SW480 (cell line): ENCODE measurements around the gene MPPED1.
A peak's percentile ranks its signal among the peaks of the same experiment; 100 is the strongest.

Experiments used
- DNase-seq: peaks from one replicate; pipeline ENCODE4 v3.0.0-alpha.2; 2016; ENCODE audit warnings: low spot score

The MPPED1 gene, protein sequence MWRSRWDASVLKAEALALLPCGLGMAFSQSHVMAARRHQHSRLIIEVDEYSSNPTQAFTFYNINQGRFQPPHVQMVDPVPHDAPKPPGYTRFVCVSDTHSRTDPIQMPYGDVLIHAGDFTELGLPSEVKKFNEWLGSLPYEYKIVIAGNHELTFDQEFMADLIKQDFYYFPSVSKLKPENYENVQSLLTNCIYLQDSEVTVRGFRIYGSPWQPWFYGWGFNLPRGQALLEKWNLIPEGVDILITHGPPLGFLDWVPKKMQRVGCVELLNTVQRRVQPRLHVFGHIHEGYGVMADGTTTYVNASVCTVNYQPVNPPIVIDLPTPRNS

DNA sequence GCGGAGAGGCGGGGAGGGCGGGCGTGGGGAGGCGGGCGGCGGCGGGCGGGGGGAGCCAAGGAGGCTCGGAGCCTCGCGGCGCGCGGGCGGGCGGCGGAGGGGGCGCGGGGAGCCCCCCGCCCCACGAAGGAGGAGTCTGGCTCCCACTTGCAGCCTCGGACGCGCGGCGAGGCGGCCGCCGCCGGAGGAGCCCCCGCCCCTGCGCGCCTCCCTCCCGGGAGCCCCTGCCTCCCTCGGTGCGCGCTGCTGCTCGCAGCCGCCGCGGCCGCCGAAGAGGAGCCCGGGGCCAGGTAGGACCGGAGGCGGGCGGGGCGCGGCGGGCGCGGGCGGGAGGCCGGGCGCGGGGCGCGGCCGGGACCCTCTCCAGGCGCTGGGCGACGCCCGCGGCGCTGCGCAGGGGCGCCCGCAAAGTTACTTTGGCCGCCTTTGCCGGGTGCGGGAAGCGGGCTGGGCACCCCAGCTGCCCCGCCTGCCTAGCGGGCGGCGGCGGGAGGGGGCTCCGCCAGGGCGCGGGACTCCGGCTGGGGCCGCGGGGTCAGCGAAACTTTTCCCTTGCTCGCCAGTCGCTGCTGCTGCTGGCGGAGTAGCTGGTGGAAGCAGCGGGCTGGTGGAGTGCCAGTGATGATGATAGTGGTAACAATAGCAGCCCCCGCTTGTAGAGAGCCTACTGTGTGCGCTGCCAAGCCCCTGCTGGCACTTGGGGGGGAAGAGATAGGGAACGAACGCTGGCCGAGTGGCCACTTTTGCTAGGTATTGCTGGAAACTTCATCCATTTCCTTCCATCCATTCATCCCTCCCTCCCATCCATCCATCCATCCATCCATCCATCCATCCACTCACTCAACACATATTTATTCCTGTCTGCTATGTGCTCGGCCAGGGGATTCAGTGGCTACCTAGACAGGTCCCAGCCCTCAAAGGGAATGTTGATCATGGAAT is at the start of gene MPPED1:
Gene MPPED1, plus strand, starts transcription at position 146 of the 939 bp plus-strand sequence. CDS start 12,972 bp downstream, outside the sequence.
- no peak for DNase-seq

DNA sequence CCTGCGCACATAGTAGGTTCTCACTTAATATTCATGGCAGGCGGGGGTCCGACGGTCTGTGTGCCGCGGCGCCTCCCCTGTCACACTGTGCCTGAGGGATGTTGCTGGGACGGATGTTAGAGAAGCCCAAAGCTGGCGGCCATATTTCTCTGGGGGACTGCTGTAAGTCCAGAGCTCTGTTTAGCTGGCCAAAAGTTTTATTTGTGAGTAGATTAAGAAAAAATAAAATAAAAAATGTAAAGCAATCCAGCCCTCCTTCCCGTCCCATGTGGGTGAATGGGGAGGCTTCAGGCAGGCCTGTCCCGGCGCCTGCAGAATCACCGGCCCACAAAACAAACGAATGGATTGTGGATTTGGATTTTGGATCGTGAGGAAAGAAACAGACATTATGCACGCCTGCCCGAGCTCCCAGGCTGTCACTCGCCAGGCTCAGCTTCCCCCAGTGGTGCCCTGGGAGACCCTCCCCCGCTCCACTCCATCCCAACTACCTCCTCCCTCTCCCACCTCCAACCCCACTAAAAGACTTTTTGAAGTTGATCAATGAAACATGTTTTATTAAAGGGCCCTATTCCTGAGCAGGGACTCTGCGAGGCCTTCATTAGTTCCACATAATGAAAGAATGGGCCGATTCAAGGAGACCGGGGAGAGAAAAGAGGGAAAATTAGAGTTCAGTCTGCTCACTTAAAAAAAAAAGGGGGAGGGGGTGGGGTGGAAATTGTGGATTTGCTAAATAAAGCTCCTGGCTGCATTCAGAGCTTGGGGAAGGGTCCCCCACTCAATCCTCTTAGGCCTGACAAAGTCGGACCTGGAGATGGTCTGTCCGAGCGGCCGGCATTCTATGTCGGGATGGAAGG is 48.3 kb upstream of the MPPED1 start:
- DNase-seq = no peak

- DNase-seq = no peak
These were observed 47.7 kb upstream of the MPPED1 start for GRCh38 chr22:43364169-43364435.

GRCh38 chr22:43365715-43366440 is 45.9 kb upstream of the MPPED1 start:
- DNase-seq = no peak

DNA sequence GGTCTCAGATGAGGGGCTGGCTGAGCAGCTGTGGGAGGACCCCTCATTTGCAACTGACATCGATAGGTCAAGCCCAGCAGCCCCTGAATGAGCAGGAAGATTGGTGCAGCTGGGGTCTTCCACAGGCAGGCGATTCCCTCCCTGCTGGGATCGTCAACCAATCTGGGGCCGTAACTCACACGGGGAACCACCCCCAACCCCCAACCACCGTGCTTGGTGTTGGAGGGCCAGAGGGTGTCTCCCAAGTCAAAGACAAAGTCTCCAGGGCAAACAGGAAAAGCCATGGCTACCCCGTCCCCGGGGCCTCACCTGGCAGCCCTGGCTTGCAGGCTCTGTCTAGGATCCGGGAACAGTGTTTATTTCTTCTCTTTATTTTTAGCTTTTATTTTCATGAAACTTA is 41.8 kb upstream of the MPPED1 start:
- no peak for DNase-seq

GRCh38 chr22:43375951-43376455 is 35.8 kb upstream of the MPPED1 start:
- DNase-seq = no peak

- no peak for DNase-seq
These were observed 34.9 kb upstream of the MPPED1 start for GRCh38 chr22:43376765-43377547.

GRCh38 chr22:43377548-43377895 is 34.3 kb upstream of the MPPED1 start:
- DNase-seq = no peak

GRCh38 chr22:43377896-43378704 is 33.7 kb upstream of the MPPED1 start:
- DNase-seq = peak; percentile 13

DNA sequence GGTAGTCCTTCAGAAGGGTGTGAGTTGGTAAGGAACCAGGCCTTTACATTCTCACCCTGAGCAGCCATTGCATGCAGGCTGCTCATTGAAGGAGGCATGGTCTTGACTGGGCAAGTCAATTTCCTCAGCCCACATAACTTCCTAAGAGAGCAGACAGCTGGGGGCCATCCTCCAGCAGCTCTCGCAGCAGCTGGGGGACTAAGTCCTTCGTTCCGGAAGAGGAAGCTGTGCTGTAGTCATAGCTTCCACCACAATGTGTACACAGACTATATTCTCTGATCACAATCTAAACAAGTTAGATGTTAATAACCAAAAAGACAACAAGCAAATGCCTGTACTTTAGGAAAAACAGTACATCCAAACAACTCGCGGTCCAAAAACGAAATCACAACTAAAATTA is 30.1 kb upstream of the MPPED1 start:
- DNase-seq = no peak

GRCh38 chr22:43384863-43385262 is 27.0 kb upstream of the MPPED1 start:
- no peak for DNase-seq

- DNase-seq = peak; percentile 65
These were observed 25.8 kb upstream of the MPPED1 start for GRCh38 chr22:43385770-43386641.

DNA sequence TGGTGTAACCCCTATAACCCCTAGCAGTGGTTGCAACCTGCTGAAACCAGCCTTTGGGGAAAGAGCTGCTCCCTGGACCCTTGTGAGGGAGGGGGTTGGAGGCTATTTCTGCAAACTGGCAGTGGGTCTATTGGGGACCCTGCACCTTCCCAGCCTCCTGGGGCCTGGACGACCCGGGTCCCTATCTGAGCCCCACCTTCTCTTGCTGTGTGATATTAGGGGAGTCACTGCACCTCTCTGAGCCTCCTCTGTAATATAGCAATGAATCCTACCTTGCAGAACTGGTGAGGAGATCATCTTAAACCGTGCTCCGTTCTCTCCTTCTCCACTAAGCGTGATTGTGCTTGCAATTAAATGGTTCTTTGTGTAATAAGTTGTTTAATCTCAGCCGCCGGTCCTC is 24.0 kb upstream of the MPPED1 start:
- no peak for DNase-seq

DNA sequence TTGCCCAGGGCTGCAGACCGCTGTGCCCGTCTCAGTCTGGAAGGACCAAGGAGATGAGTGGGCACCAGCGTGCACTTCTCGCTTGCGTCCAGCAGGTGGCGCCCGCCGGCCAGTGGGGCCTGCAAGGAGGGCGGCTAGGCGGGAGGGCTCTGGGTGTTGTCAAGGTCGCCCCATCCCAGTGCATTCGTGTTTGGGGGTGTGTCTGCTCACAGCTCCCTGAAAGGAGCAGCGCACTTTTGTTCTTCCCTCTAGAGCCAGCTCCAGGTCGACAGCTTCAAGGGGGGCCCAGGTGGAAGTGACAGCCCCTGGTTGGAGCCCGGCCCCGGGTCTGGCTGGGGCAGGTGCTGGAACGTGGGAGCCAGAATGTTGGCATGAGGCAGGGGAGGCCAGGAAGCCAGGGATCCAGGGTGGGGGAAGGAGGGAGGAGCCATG is 23.4 kb upstream of the MPPED1 start:
- DNase-seq = peak; percentile 44

DNA sequence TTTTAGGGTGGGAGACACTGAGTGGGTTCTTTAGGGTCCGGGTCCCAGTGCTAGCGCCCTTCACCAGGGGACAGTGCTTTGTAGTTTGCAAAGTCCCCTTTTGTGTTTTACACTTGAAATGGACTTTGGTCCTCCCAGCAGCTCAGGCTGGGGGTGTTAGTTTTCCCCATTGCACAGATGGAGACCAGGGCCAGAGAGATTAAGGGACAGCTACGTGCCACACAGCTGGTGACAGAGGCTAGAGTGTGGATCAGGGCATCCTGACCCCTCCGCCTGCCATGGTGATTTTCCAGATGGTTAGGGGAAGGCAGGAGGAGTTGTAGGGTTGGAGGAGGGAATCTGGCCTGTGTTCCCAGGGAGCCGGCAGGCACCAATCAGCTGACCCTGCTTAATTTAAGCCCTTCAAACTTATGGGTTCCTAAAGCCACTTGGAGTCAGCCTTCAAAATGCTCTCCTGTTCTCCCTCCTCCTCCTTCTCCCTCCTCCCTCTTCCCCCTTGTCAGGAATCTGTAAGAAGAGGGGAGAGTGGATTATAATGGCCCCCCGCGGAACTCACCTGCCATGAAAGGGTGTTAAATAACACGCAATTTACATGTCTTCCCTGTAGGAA is 22.5 kb upstream of the MPPED1 start:
- DNase-seq = no peak

GRCh38 chr22:43390166-43390565 is 21.6 kb upstream of the MPPED1 start:
- no peak for DNase-seq

- DNase-seq = no peak
These were observed 20.9 kb upstream of the MPPED1 start for GRCh38 chr22:43390872-43391271.

- DNase-seq = no peak
These were observed 20.5 kb upstream of the MPPED1 start for GRCh38 chr22:43391306-43391705.
